GM21447 (cell line): ENCODE results near the gene ZNF582.
"Not testable (repeated sequence)": the region's sequence is repeated elsewhere in the genome, so short reads cannot be mapped to it uniquely, and the experiment has no call there.

Source experiments
- ATAC-seq: cut with Tn5 transposase; IDR thresholded peaks from one replicate; pipeline ENCODE4 v1.9.1; 2021; ENCODE audit not compliant: unreplicated experiment

The ZNF582 gene

DNA sequence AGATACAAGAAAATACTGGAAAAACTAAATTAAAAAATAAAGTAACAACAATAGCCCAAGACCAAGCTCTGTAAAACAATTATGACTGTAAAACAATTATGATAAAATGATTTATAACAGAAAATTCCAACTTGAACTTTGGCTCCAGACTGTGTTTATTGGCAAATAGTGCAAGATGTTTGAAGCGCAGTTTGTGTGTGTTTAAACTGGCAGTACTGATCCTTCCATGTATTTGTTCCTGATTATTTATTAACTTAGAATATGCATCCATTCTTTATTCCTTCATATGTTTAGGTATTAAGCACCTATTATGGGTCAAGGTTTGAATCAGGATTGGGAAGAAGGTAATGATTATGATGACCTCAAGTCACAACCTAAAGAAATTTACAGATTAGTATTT, 37.8 kb downstream of the ZNF582 start:
- no peak for ATAC-seq

GRCh38 chr19:56351208-56351607, 42.1 kb downstream of the ZNF582 start:
- no peak for ATAC-seq

DNA sequence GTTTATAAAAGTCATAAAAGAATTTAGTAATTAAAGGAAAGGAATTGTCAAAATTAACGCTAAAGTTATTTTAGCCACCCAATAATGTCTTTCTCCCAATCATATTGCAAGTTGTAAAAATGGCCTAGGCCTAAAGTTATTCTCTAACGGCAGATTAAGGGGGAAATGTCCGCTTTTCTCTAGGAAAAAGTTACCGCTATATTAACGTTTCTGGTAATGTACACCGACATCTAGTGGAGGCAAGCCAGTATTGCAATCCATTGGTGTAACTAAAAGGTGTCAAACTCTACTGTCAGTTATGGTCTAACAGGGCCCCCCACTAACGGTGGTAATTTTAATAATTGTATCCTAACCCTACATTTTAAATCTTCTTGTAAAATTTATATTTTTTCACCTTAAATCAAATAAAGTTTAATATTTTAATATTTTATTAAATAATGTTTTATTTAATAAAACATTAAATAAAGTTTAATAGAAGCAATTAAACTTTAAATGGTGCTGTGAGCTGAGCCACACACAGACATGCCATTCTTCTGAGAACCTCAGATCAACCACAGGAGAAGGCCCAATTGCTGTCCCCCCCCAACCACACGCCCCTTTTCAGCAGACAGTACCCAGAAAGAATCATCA, 42.8 kb downstream of the ZNF582 start:
- ATAC-seq: no peak

DNA sequence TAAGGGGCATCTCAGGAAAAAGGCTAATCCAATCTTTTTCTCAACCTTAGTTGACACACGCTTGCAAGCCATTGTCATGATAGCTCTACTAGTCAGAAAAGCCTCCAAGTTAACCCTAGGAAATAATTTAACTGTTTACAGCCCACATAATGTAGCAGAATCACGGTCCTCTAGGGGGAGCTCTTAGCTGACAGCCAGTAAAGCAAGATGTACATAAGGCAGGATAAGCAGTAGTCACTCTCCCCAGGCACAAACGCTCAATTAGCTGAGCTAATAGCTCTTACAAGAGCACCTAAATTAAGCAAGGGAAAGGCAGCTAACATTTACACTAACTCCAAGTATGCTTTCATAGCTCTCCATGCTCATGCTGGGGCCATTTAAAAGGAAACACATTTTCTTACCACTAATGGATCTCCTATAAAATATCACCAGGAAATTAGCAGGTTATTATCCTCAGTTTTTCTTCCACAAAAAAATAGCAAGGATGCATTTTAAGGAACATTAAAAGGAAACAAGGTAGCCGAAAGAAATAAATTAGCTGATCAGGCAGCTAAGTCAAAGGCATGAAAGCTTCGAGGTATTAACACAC, 45.0 kb downstream of the ZNF582 start:
- no peak for ATAC-seq

DNA sequence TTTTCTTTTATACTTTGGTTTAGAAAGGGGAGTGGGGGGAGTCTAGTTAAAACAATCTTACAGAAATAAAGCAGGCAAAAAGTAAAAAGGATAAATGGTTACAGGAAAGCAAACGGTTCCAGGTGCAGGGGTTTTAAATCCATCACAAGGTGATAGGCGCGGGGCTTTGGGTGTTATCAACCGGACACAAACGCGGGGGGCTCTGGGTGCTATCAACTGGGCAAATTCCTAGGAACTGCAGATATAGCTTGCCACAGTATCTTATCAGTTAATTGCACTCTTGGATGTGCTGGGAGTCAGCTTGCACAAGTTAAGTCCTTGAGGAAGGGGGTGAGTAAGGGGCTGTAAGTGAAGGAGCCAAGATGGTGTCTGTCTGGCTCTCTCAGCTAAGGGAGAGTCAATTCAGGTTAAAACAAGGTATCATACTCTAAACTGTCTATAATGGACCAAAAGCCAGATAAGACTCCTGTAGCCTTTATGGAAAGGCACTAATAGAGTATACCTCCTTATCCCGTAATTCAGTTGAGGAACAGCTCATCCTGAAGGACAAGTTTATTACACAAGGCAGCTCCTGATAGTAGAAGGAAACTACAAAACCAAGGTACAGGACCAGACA, 46.1 kb downstream of the ZNF582 start:
- ATAC-seq: no peak

DNA sequence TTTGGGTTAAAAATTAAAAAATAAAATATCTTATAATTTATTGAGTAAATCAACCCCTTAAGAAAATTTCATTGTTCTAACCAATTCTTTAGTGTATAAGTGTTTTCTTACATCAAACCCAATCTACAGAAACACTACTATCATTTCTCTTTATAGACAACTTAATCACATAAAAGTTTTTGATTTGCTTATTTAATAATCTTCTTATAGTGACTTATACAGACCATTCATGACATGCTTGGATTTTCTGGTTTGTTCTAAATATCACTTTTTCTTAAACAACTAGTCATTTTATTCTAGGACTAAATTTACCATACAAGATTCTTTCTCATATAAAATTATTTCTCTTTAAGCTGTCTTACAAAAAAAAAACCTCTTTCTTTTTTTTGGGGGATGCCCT, 51.4 kb downstream of the ZNF582 start:
- no peak for ATAC-seq

DNA sequence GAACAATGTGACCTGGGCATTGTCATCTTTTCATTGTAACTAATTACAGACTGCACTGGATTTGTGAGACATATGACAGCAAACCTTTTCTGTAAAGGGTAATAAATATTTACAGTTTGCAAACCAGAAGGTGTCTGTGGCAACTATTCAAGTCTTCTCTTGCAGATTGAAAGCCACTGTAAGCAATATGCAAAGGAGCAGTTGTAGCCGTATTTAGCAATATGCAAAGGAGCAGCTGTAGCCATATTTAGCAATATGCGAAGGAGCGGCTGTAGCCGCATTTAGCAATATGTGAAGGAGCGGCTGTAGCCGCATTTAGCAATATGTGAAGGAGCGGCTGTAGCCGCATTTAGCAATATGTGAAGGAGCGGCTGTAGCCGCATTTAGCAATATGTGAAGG, 54.3 kb downstream of the ZNF582 start:
- not testable (repeated sequence) for ATAC-seq

DNA sequence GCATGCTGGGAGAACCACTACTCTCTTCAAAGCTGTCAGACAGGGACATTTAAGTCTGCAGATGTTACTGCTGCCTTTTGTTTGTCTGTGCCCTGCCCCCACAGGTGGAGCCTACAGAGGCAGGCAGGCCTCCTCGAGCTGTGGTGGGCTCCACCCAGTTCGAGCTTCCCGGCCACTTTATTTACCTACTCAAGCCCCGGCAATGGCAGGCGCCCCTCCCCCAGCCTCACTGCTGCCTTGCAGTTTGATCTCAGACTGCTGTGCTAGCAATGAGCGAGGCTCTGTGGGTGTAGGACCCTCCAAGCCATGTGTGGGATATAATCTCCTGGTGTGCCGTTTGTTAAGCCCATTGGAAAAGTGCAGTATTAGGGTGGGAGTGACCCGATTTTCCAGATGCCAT, 56.3 kb downstream of the ZNF582 start:
- not testable (repeated sequence) for ATAC-seq

DNA sequence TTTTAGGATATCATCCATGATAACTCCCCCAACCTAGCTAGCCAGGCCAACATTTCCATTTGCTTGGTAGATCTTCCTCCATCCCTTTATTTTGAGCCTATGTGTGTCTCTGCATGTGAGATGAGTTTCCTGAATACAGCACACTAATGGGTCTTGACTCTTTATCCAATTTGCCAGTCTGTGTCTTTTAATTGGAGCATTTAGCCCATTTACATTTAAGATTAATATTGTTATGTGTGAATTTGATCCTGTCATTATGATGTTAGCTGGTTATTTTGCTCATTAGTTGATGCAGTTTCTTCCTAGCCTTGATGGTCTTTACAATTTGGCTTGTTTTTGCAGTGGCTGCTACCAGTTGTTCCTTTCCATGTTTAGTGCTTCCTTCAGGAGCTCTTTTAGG, 58.0 kb downstream of the ZNF582 start:
- ATAC-seq: not testable (repeated sequence)

GRCh38 chr19:56333506-56333905, 59.8 kb downstream of the ZNF582 start:
- ATAC-seq: no peak
